ENCODE results near the gene C1orf105.

- TF ChIP-seq YY1 (IDR thresholded peaks at IDR 0.05; ENCODE audit: insufficient read depth, insufficient read length) (no peak), SUZ12 (IDR thresholded peaks at IDR 0.05; ENCODE audit: extremely low read depth, insufficient read depth, insufficient read length) (no peak), ZNF274 (IDR thresholded peaks at IDR 0.05; ENCODE audit: low read depth, low read length) (no peak)
Observed at GRCh38 chr1:172408958-172409357, 11.5 kb upstream of the C1orf105 start.
